Keratinocyte (primary cell): ENCODE measurements around the gene CCDC92B. TPM values are rescaled to one million over a fixed set of nuclear protein-coding genes. Genes with fewer than 3 reads are reported as not detected.
"Not testable (repeated sequence)": the region's sequence is repeated elsewhere in the genome, so short reads cannot be mapped to it uniquely, and the experiment has no call there.

Experiments used
- DNase-seq: peaks from one replicate; pipeline ENCODE4 v3.0.0-alpha.2; 2011; ENCODE audit warnings: low read depth, missing footprints, low spot score
- FAIRE-seq: peaks from 2 replicates; lab custom pipeline; 2011; peaks lifted over from hg19 to GRCh38; lab: Jason Lieb, UNC
- H2AFZ ChIP-seq: 2 replicates; pipeline ENCODE4 v1.6.0; 2012; ENCODE audit warnings: low read length, control low read depth, inconsistent platforms; ENCODE audit not compliant: control insufficient read depth
- H3K27ac ChIP-seq: 2 replicates; pipeline ENCODE4 v1.5.1; 2011; ENCODE audit warnings: low read length; ENCODE audit not compliant: control insufficient read depth, insufficient read depth
- H3K27me3 ChIP-seq: 3 replicates; pipeline ENCODE4 v1.6.0; 2011; ENCODE audit warnings: low read length; ENCODE audit not compliant: control insufficient read depth, insufficient read depth; ENCODE audit errors: extremely low read depth
- H3K36me3 ChIP-seq, 2 experiments: 2 replicates in 1 of 2; 3 replicates in 1 of 2; pipeline ENCODE4 v1.5.1; 2011; ENCODE audit warnings: low read length in 2 of 2, mild to moderate bottlenecking in 1 of 2; ENCODE audit not compliant: control insufficient read depth in 2 of 2, insufficient read depth in 2 of 2; ENCODE audit errors: extremely low read depth in 1 of 2
- H3K4me1 ChIP-seq: 3 replicates; pipeline ENCODE4 v1.5.1; 2011; ENCODE audit warnings: low read length; ENCODE audit not compliant: control insufficient read depth, insufficient read depth; ENCODE audit errors: extremely low read depth
- H3K4me2 ChIP-seq: 3 replicates; pipeline ENCODE4 v1.6.0; 2011; ENCODE audit warnings: low read depth, low read length; ENCODE audit not compliant: control insufficient read depth, insufficient read depth; ENCODE audit errors: extremely low read depth
- H3K4me3 ChIP-seq, 3 experiments: fragments of 200-600 bp in 1 of 3; sonication (generic) in 1 of 3; 2 replicates in 2 of 3; 3 replicates in 1 of 3; pipeline ENCODE4 v1.5.1; 2011 to 2016; ENCODE audit warnings: low read length in 3 of 3, mild to moderate bottlenecking in 3 of 3, control low read depth in 2 of 3, inconsistent platforms in 1 of 3, low read depth in 1 of 3, mixed read lengths in 1 of 3, mixed run types in 1 of 3, moderate library complexity in 1 of 3; ENCODE audit not compliant: control insufficient read depth in 2 of 3, insufficient read depth in 2 of 3; ENCODE audit errors: extremely low read depth in 1 of 3
- H3K79me2 ChIP-seq: 2 replicates; pipeline ENCODE4 v1.6.0; 2012; ENCODE audit warnings: low read length; ENCODE audit not compliant: control insufficient read depth, insufficient read depth
- H3K9ac ChIP-seq: 3 replicates; pipeline ENCODE4 v1.6.0; 2011; ENCODE audit warnings: low read length; ENCODE audit not compliant: control insufficient read depth, insufficient read depth; ENCODE audit errors: extremely low read depth
- H3K9me1 ChIP-seq: 3 replicates; pipeline ENCODE4 v1.6.0; 2011; ENCODE audit warnings: low read length; ENCODE audit not compliant: control insufficient read depth, insufficient read depth; ENCODE audit errors: extremely low read depth
- H3K9me3 ChIP-seq: 2 replicates; pipeline ENCODE4 v1.5.1; 2012; ENCODE audit warnings: low read depth, low read length; ENCODE audit not compliant: control insufficient read depth
- H4K20me1 ChIP-seq: 3 replicates; pipeline ENCODE4 v1.6.0; 2011; ENCODE audit warnings: low read length; ENCODE audit not compliant: control insufficient read depth, insufficient read depth; ENCODE audit errors: extremely low read depth
- EZH2 ChIP-seq: IDR thresholded peaks from one replicate; pipeline ENCODE4 v1.6.1; 2012; ENCODE audit warnings: inconsistent platforms, mild to moderate bottlenecking, low read length, moderate library complexity
- dilution Hi-C: fragments of 300-500 bp; cut with MboI; formaldehyde crosslinking; loops from one replicate; pipeline ENCODE4 v1.7.0; 2020; ENCODE audit warnings: low sequenced_read_pairs; ENCODE audit not compliant: extremely low pct_ligation_motif_present
- polyA plus RNA-seq, 5 experiments: library from polyadenylated mRNA; depleted of rRNA in 3 of 5; stranded (reverse) in 3 of 5; stranded (forward) in 1 of 5; unstranded in 1 of 5; fragments of >200 nt; gene quantifications; 1 replicate in 1 of 5; 2 replicates in 3 of 5; 3 replicates in 1 of 5; pipeline versions ENCODE4 v1.2.1 to v1.2.3, GENCODE V29; 2011 to 2012; ENCODE audit warnings: missing spikeins in 2 of 5, low read depth in 1 of 5, low replicate concordance in 1 of 5
- TF ChIP-seq, protein P1 (sequence below), 3 experiments: IDR thresholded peaks in 1 of 3; conservative IDR thresholded peaks in 1 of 3; optimal IDR thresholded peaks in 1 of 3; 2 replicates in 2 of 3; 3 replicates in 1 of 3; pipeline versions ENCODE3 to v1.5.1; 2011; ENCODE audit warnings: low read length in 3 of 3, mild to moderate bottlenecking in 3 of 3, moderate library complexity in 2 of 3, control low read depth in 1 of 3, inconsistent platforms in 1 of 3; ENCODE audit not compliant: insufficient read depth in 2 of 3; ENCODE audit errors: extremely low read depth in 1 of 3

CCDC92B gene
- polyA plus RNA-seq, 1 donor (not counting 4 experiments of a cell fraction or from before 2014, with no cell fraction given), result not detected

DNA sequence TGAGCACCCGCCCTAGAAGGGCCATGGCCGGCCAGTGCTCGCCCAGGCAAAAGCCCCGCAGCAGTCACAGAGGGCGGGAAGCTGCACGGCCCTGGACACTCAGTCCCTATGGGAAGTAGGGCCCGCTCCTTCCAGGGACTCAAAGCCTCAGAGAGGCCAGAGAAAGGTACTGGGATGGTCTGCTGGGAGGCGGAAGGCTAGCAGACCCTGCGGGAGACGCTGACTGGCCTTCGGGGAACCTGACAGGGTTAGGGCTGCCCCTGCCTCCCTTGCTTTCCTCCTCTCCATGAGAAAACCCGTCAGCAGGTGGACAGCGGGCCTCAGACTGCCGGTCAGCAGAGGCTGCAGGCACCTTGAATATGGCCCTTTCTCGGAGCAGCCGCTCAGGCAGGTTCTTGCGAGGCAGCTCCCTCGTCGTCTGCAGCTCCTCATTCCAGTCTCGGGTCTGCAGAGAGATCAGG, 49.4 kb downstream of the CCDC92B start:
- peaks cover 12% of the 10 kb centered on the region for H4K20me1 ChIP-seq
- H3K9ac ChIP-seq, result no peak overlapping the region
- no peak for TF ChIP-seq EZH2
- TF ChIP-seq, protein P1, sequence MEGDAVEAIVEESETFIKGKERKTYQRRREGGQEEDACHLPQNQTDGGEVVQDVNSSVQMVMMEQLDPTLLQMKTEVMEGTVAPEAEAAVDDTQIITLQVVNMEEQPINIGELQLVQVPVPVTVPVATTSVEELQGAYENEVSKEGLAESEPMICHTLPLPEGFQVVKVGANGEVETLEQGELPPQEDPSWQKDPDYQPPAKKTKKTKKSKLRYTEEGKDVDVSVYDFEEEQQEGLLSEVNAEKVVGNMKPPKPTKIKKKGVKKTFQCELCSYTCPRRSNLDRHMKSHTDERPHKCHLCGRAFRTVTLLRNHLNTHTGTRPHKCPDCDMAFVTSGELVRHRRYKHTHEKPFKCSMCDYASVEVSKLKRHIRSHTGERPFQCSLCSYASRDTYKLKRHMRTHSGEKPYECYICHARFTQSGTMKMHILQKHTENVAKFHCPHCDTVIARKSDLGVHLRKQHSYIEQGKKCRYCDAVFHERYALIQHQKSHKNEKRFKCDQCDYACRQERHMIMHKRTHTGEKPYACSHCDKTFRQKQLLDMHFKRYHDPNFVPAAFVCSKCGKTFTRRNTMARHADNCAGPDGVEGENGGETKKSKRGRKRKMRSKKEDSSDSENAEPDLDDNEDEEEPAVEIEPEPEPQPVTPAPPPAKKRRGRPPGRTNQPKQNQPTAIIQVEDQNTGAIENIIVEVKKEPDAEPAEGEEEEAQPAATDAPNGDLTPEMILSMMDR (optimal IDR thresholded peaks at IDR 0.05 in 1 of 3, IDR thresholded peaks at IDR 0.05 in 1 of 3, conservative IDR thresholded peaks at IDR 0.05 in 1 of 3; ENCODE audit: extremely low read depth in 1 of 3, insufficient read depth in 2 of 3, low read length in 3 of 3), result no peak
- no peaks in the 10 kb centered on the region for H3K4me1 ChIP-seq
- peaks cover 33 to 36% of the 10 kb centered on the region in 2 experiments for H3K36me3 ChIP-seq
- H2AFZ ChIP-seq, result no peak overlapping the region
- H3K27ac ChIP-seq, result no peak overlapping the region
- dilution Hi-C loops, result no loop called here
- no peaks in the 10 kb centered on the region for H3K27me3 ChIP-seq
- no peak overlapping the region for H3K4me2 ChIP-seq
- peaks cover 21% of the 10 kb centered on the region for H3K79me2 ChIP-seq
- H3K4me3 ChIP-seq, result no peak overlapping the region
- DNase-seq (no peak), FAIRE-seq (no peak)
- no peaks in the 10 kb centered on the region for H3K9me3 ChIP-seq
- no peaks in the 10 kb centered on the region for H3K9me1 ChIP-seq

DNA sequence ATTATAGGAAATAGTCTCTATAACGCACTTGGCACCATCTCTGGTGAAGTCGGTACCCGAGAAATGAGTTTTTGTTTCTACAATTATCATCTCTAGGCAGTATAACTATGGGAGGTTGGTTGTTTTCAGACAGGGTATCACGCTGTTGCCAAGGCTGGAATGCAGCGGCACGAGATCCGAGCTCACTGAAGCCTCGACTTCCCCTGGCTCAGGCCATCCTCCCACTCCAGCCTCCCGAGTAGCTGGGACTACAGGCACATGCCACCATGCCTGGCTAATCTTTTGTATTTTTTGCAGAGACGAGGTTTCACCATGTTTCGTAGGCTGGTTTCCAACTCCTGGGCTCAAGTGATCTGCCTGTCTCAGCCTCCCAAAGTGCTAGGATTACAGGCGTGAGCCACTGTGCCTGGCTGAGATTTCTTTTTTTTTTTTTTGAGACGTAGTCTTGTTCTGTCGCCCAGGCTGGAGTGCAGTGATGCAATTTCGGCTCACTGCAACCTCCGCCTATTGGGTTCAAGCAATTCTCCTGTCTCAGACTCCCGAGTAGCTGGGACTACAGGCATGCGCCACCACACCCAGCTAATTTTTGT, 50.1 kb downstream of the CCDC92B start:
- H3K27me3 ChIP-seq, H3K4me1 ChIP-seq, H3K27ac ChIP-seq, H3K4me2 ChIP-seq, dilution Hi-C loops, DNase-seq, H3K9me1 ChIP-seq, H3K9ac ChIP-seq, H2AFZ ChIP-seq, H3K4me3 ChIP-seq, H4K20me1 ChIP-seq, FAIRE-seq, H3K9me3 ChIP-seq: not testable (repeated sequence)
- Histone ChIP-seq H3K79me2 (peaks cover 13% of the 10 kb centered on the region), H3K36me3 (peaks cover 29 to 34% of the 10 kb centered on the region in 2 experiments)
